GM10847 (cell line): ENCODE data around the gene UBQLN1.
A peak's percentile ranks its signal among the peaks of the same experiment; 100 is the strongest.

Experiments used
- POLR2A ChIP-seq: IDR thresholded peaks from 2 replicates; pipeline ENCODE4 v1.6.1; 2011; ENCODE audit not compliant: insufficient read length; ENCODE audit errors: extremely low read depth

The UBQLN1 gene

DNA sequence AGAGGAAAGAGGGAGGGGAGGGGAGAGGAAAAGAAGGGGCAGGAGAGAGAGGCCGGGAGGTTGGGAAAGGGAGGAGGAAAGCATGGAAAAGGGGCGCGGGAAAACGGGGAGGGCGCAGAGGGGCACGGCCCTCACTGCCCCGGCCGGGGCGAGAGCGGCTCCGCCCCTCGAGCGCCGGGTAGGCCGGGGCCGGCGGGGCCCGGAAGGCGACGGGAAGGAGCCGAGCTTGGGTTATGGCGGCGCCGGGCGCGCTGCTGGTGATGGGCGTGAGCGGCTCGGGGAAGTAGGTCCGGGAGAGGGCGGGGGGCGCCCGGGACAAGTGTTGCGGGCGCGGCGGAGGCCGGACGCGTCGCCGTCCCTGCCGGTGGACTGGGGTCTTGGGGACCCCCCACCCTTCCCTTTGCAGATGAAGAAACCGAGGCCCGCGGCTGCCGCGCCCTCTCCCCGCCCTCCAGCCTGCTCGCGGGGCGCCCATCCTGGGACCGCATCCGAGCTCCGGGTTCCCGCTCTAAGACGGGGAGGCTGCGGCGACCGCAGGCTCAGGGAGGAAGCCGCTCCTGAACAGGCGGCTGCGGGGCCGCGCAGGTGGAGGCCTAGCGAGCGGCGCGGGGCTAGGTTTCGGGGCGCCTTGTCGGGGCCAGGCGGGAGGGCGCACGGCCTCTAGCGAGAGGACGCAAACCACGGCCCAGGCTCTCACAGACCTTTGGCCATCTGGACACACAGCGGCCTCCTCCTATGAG lies 84.6 kb downstream of the UBQLN1 start, which contains the start of gene IDNK:
IDNK (plus strand) TSS at position 205 of the 740 bp plus-strand sequence; CDS start at position 234, 29 bp downstream.
- TF ChIP-seq POLR2A: peak; percentile 42

GRCh38 chr9:83622433-83622938 lies 85.3 kb downstream of the UBQLN1 start:
- TF ChIP-seq POLR2A: no peak

DNA sequence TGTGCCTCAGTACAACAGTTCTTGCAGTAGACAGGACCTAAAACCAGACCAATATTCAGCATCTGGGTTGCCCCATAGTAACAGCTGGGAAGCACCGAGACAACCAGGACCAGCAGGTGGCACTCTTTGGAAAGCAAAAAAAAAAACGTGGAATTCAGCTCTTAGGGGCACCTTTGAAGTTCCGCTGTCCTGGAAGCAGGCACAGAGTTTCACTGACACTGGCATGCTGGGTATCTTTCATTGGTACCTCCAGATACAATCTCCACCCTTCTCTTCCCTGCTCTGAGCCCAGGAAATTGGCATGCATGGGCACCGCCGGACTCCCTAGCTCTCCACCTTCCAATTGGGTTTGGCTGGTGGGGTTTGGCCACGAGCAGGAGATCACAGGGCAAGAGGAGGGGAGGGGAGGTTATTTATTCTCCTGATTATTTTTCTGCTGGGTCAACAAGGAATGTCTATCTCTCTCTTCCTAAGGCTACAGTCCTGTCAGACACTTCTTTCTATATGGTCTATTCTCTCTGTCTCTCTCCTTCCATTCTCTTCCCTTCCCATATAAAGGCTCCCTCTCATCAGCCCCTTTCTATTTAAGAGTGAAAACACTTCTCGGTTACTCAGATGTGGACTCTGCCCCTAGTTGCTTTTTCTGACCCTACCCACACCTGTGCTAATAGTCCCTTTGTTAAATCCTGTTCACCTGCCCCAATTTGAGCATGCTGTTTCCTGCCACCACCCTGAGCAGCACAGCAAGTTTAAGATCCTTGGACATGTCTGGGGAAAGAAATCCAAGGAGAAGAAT lies 86.7 kb downstream of the UBQLN1 start:
- TF ChIP-seq POLR2A: no peak

GRCh38 chr9:83617299-83617698 lies 90.5 kb downstream of the UBQLN1 start:
- TF ChIP-seq POLR2A: no peak
